Measurements from ENCODE around the gene ZNF311.

ZNF311 gene
- 0.48 to 0.84 reads per million in 2 donors for total RNA-seq

GRCh38 chr6:29005183-29005885 lies at the start of gene ZNF311:
TSS of gene ZNF311 (minus strand) at chr6:29005315. CDS start at chr6:29003954, 1,361 bp downstream.
- no peak for DNase-seq

- no peak for DNase-seq
These were observed 46.6 kb upstream of the ZNF311 start for GRCh38 chr6:29051680-29052079.

GRCh38 chr6:29045075-29045474 lies 40.0 kb upstream of the ZNF311 start, which contains the start of gene OR2W1:
TSS of gene OR2W1 (minus strand) at chr6:29045175. CDS start at chr6:29045175, 0 bp downstream.
- DNase-seq: no peak

- DNase-seq: no peak
These were observed 30.8 kb upstream of the ZNF311 start for GRCh38 chr6:29035951-29036350.

- DNase-seq: no peak
These were observed 23.7 kb upstream of the ZNF311 start for GRCh38 chr6:29028821-29029220.

- DNase-seq: no peak
These were observed 20.9 kb upstream of the ZNF311 start for GRCh38 chr6:29025927-29026585.

GRCh38 chr6:29021434-29021833 lies 16.3 kb upstream of the ZNF311 start:
- DNase-seq: no peak

- no peak for DNase-seq
These were observed 14.5 kb upstream of the ZNF311 start for GRCh38 chr6:29019629-29020028.

GRCh38 chr6:29017428-29017802 lies 12.3 kb upstream of the ZNF311 start:
- no peak for DNase-seq

- DNase-seq: peak; percentile 79
These were observed 11.7 kb upstream of the ZNF311 start for GRCh38 chr6:29016559-29017427.

- DNase-seq: no peak
These were observed 9.9 kb upstream of the ZNF311 start for GRCh38 chr6:29014729-29015608.

- peak; percentile 29 for DNase-seq
These were observed 6.2 kb upstream of the ZNF311 start for GRCh38 chr6:29011276-29011734.

- DNase-seq: no peak
These were observed 4.2 kb upstream of the ZNF311 start for GRCh38 chr6:29009358-29009757.

- DNase-seq: no peak
These were observed 3.0 kb upstream of the ZNF311 start for GRCh38 chr6:29008089-29008488.

- DNase-seq: no peak
These were observed 8.1 kb downstream of the ZNF311 start for GRCh38 chr6:28996844-28997510.

- DNase-seq: no peak
These were observed 9.9 kb downstream of the ZNF311 start for GRCh38 chr6:28995093-28995650.

- peak; percentile 65 for DNase-seq
These were observed 16.4 kb downstream of the ZNF311 start for GRCh38 chr6:28988536-28989311.

GRCh38 chr6:28985462-28986164 lies 19.5 kb downstream of the ZNF311 start:
- DNase-seq: no peak

- no peak for DNase-seq
These were observed 21.3 kb downstream of the ZNF311 start for GRCh38 chr6:28983838-28984237.

All from T-helper 9 cell (primary cell).